ENCODE data around the gene PDE4C.
"Not testable (repeated sequence)": the region's sequence is repeated elsewhere in the genome, so short reads cannot be mapped to it uniquely, and the experiment has no call there.

The PDE4C gene

GRCh38 chr19:18223860-18224524 lies 2.2 kb downstream of the PDE4C start:
- DNase-seq (ENCODE audit: low read depth, low spot score), result no peak

- no peak for DNase-seq (ENCODE audit: low read depth, low spot score)
Measured at GRCh38 chr19:18221815-18222725, 4.2 kb downstream of the PDE4C start.

- DNase-seq (ENCODE audit: low read depth, low spot score), result no peak
Measured at GRCh38 chr19:18220632-18221275, 5.5 kb downstream of the PDE4C start.

GRCh38 chr19:18219911-18220631 lies 6.2 kb downstream of the PDE4C start:
- no peak for DNase-seq (ENCODE audit: low read depth, low spot score)

- no peak for DNase-seq (ENCODE audit: low read depth, low spot score)
Measured at GRCh38 chr19:18218600-18218999, 7.6 kb downstream of the PDE4C start.

- DNase-seq (ENCODE audit: low read depth, low spot score), result no peak
Measured at GRCh38 chr19:18218159-18218558, 8.1 kb downstream of the PDE4C start.

GRCh38 chr19:18216789-18217188 lies 9.4 kb downstream of the PDE4C start:
- no peak for DNase-seq (ENCODE audit: low read depth, low spot score)

GRCh38 chr19:18214779-18215433 lies 11.3 kb downstream of the PDE4C start:
- no peak for DNase-seq (ENCODE audit: low read depth, low spot score)

- no peak for DNase-seq (ENCODE audit: low read depth, low spot score)
Measured at GRCh38 chr19:18211683-18212082, 14.6 kb downstream of the PDE4C start.

GRCh38 chr19:18209912-18210311 lies 16.3 kb downstream of the PDE4C start:
- not testable (repeated sequence) for DNase-seq (ENCODE audit: low read depth, low spot score)

- DNase-seq (ENCODE audit: low read depth, low spot score), result peak; percentile 24
Measured at GRCh38 chr19:18208098-18208951, 17.9 kb downstream of the PDE4C start.

- DNase-seq (ENCODE audit: low read depth, low spot score), result no peak
Measured at GRCh38 chr19:18206018-18206417, 20.2 kb downstream of the PDE4C start.

- peak; percentile 26 for DNase-seq (ENCODE audit: low read depth, low spot score)
Measured at GRCh38 chr19:18205200-18205892, 20.9 kb downstream of the PDE4C start.

GRCh38 chr19:18204394-18205199 lies 21.6 kb downstream of the PDE4C start:
- no peak for DNase-seq (ENCODE audit: low read depth, low spot score)

GRCh38 chr19:18203863-18204393 lies 22.3 kb downstream of the PDE4C start, which contains the start of gene RAB3A:
TSS of gene RAB3A (minus strand) at chr19:18204042. CDS start at chr19:18202740, 1,302 bp downstream.
- DNase-seq (ENCODE audit: low read depth, low spot score), result peak; percentile 99

GRCh38 chr19:18203408-18203862 lies 22.8 kb downstream of the PDE4C start:
- DNase-seq (ENCODE audit: low read depth, low spot score), result peak; percentile 25

GRCh38 chr19:18202778-18203407 lies 23.3 kb downstream of the PDE4C start:
- no peak for DNase-seq (ENCODE audit: low read depth, low spot score)

GRCh38 chr19:18202397-18202777 lies 23.9 kb downstream of the PDE4C start:
- DNase-seq (ENCODE audit: low read depth, low spot score), result no peak

Measured in activated CD4-positive, CD25-positive, alpha-beta regulatory T cell treated with anti-CD3 and anti-CD28 coated beads, Interleukin-2, amount 50 U/mL, for 16 hours (primary cell).